Natural killer cell (primary cell): ENCODE data around the gene CAST. TPM values are rescaled to one million over a fixed set of nuclear protein-coding genes. Genes with fewer than 3 reads are reported as not detected.

Source experiments
- ATAC-seq, 3 donors: fragments of 150-1000 bp in 2 of 3; fragments of 200-7000 bp in 1 of 3; cut with Tn5 transposase; 1 replicate in 1 of 3; 2 replicates in 2 of 3; pipeline ENCODE4 v1.10.0; 2021; ENCODE audit warnings: mild to moderate bottlenecking in 2 of 3, moderate library complexity in 2 of 3
- DNase-seq, 2 donors: peaks; one replicate each; pipeline versions ENCODE4 v3.0.0 to v3.0.0-alpha.2; 2013 to 2021; ENCODE audit warnings: mixed read lengths in 1 of 2
- H3K27ac ChIP-seq: one replicate; pipeline ENCODE4 v1.5.1; 2013; ENCODE audit warnings: mild to moderate bottlenecking, low read length
- H3K27me3 ChIP-seq: one replicate; pipeline ENCODE4 v1.6.1; 2013; ENCODE audit warnings: low read length; ENCODE audit not compliant: control insufficient read depth, insufficient read depth
- H3K36me3 ChIP-seq: one replicate; pipeline ENCODE4 v1.6.1; 2013; ENCODE audit warnings: low read length; ENCODE audit not compliant: control insufficient read depth, insufficient read depth
- H3K4me1 ChIP-seq: one replicate; pipeline ENCODE4 v1.6.1; 2013; ENCODE audit warnings: low read length; ENCODE audit not compliant: control insufficient read depth, insufficient read depth
- H3K4me3 ChIP-seq: one replicate; pipeline ENCODE4 v1.5.1; 2013; ENCODE audit warnings: low read length
- H3K9me3 ChIP-seq: one replicate; pipeline ENCODE4 v1.6.1; 2013; ENCODE audit warnings: low read length; ENCODE audit not compliant: control insufficient read depth, insufficient read depth
- H3K27ac Mint-ChIP-seq, 2 donors: one replicate each; pipeline ENCODE4 v1.8.0; 2022; ENCODE audit warnings: mild to moderate bottlenecking in 2 of 2, mixed read lengths in 2 of 2, moderate library complexity in 1 of 2
- H3K27me3 Mint-ChIP-seq, 2 donors: one replicate each; pipeline ENCODE4 v1.8.0; 2022; ENCODE audit warnings: low read depth in 2 of 2, mixed read lengths in 2 of 2
- H3K36me3 Mint-ChIP-seq: one replicate; pipeline ENCODE4 v1.8.0; 2022; ENCODE audit warnings: mixed read lengths
- H3K4me1 Mint-ChIP-seq, 2 donors: one replicate each; pipeline ENCODE4 v1.8.0; 2022; ENCODE audit warnings: mixed read lengths in 2 of 2
- H3K4me3 Mint-ChIP-seq: one replicate; pipeline ENCODE4 v1.8.0; 2022; ENCODE audit warnings: mild to moderate bottlenecking, moderate library complexity, mixed read lengths
- H3K9me3 Mint-ChIP-seq, 2 donors: one replicate each; pipeline ENCODE4 v1.8.0; 2022; ENCODE audit warnings: mixed read lengths in 2 of 2
- WGBS: methylation state at CpG from one replicate; pipeline ENCODE4 v1.1.7; 2013; ENCODE audit warnings: missing lambda C conversion rate; ENCODE audit not compliant: insufficient coverage; 5-methylcytosine and 5-hydroxymethylcytosine counted together
- intact Hi-C: fragments of 100-400 bp; cut with micrococcal nuclease; formaldehyde crosslinking; loops from one replicate; pipeline ENCODE4 v1.14.2; 2022
- total RNA-seq, 4 donors: library from RNA; stranded (reverse); fragments of 120-200 nt in 1 of 4; gene quantifications; one replicate each; pipeline versions ENCODE4 v1.2.3 to v1.2.4, GENCODE V29; 2013 to 2022
- TF ChIP-seq, protein P1 (sequence below): fragments of 200-600 bp; IDR thresholded peaks from one replicate; pipeline ENCODE4 v1.8.0; 2022; ENCODE audit warnings: antibody characterized with exemption

The CAST gene
- total RNA-seq, 3 donors from 2014 or later (not counting 1 experiment from before 2014, with no cell fraction given) = 364 to 414 (median 376) TPM

- H3K36me3 Mint-ChIP-seq = peaks cover 36% of the 10 kb centered on the region
- Histone ChIP-seq H3K27ac (no peak overlapping the region), H3K36me3 (peaks cover 96% of the 10 kb centered on the region), H3K27me3 (no peaks in the 10 kb centered on the region), H3K4me3 (no peak overlapping the region), H3K9me3 (no peaks in the 10 kb centered on the region), H3K4me1 (no peaks in the 10 kb centered on the region)
- H3K27ac Mint-ChIP-seq = peak overlapping the region in 1 of 2 donors; percentile 36
- ATAC-seq (no peak), DNase-seq (no peak)
- H3K27me3 Mint-ChIP-seq = no peaks in the 10 kb centered on the region
- peaks cover 3 to 6% of the 10 kb centered on the region in 2 donors for H3K4me1 Mint-ChIP-seq
- TF ChIP-seq, protein P1, sequence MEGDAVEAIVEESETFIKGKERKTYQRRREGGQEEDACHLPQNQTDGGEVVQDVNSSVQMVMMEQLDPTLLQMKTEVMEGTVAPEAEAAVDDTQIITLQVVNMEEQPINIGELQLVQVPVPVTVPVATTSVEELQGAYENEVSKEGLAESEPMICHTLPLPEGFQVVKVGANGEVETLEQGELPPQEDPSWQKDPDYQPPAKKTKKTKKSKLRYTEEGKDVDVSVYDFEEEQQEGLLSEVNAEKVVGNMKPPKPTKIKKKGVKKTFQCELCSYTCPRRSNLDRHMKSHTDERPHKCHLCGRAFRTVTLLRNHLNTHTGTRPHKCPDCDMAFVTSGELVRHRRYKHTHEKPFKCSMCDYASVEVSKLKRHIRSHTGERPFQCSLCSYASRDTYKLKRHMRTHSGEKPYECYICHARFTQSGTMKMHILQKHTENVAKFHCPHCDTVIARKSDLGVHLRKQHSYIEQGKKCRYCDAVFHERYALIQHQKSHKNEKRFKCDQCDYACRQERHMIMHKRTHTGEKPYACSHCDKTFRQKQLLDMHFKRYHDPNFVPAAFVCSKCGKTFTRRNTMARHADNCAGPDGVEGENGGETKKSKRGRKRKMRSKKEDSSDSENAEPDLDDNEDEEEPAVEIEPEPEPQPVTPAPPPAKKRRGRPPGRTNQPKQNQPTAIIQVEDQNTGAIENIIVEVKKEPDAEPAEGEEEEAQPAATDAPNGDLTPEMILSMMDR = no peak
- intact Hi-C loops = no loop called here
- 100% methylated on average over 3 of the region's 3 CpGs for WGBS
- no peak overlapping the region for H3K4me3 Mint-ChIP-seq
- no peaks in the 10 kb centered on the region for H3K9me3 Mint-ChIP-seq
Measured at GRCh38 chr5:96747720-96748119, 85.5 kb downstream of the CAST start.

DNA sequence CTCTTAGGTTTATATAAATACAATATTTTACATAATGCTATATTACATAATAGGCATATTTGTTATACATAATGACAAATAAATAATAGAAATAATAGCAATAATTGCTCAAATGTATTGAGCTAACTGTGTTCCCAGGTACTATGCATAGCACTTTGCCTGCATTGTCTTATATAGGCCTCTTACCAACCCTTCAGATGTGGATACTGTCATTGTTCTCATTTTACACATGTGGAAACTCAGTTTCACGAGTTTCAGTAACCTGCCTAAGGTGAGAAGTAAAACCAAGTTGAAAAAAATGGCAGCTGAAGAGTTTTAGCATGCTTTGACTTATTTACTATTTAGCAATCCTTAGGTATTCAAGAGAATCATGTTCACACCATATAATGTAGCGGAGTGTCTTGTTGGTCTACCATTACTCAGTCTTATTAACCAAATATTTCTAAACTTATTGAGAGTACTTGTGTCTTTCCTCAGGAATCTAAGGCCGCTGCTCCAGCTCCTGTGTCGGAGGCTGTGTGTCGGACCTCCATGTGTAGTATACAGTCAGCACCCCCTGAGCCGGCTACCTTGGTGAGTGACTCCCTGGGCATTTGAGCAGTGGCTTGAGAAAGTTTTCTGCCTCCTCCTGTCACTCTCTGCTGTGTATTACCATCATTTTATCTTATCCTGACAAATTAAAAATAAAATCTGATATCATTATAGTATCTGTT lies 88.1 kb downstream of the CAST start:
- Histone ChIP-seq H3K27ac (no peak overlapping the region), H3K4me1 (no peaks in the 10 kb centered on the region), H3K4me3 (no peak overlapping the region), H3K27me3 (no peaks in the 10 kb centered on the region), H3K36me3 (peaks cover 96% of the 10 kb centered on the region), H3K9me3 (no peaks in the 10 kb centered on the region)
- H3K9me3 Mint-ChIP-seq = no peaks in the 10 kb centered on the region
- DNase-seq (no peak), ATAC-seq (no peak)
- no peaks in the 10 kb centered on the region for H3K27me3 Mint-ChIP-seq
- TF ChIP-seq, protein P1 = no peak
- no peak overlapping the region for H3K4me3 Mint-ChIP-seq
- peaks cover 0 to 9% of the 10 kb centered on the region in 2 donors for H3K4me1 Mint-ChIP-seq
- intact Hi-C loops = loop anchor here (10.0 kb wide), 1 partner anchor 265 kb away; no protein-coding TSS in a partner anchor
- H3K36me3 Mint-ChIP-seq = peaks cover 33% of the 10 kb centered on the region
- peak overlapping the region; percentile 4 to 78 for H3K27ac Mint-ChIP-seq
- 90% methylated on average over 6 of the region's 6 CpGs for WGBS

GRCh38 chr5:96751203-96752169 lies 89.3 kb downstream of the CAST start:
- no peak for ATAC-seq
- Mint-ChIP-seq H3K4me3 (no peak overlapping the region), H3K27me3 (no peaks in the 10 kb centered on the region), H3K36me3 (peaks cover 33% of the 10 kb centered on the region), H3K9me3 (no peaks in the 10 kb centered on the region), H3K27ac (peak overlapping the region; percentile 4 to 78), H3K4me1 (peaks cover 0 to 9% of the 10 kb centered on the region in 2 donors)
- intact Hi-C loops = loop anchor here (1.0 to 10.0 kb wide), 2 partner anchors 263 to 411 kb away; no protein-coding TSS in a partner anchor
- H3K27ac ChIP-seq = no peak overlapping the region
- WGBS = 87% methylated on average over 6 of the region's 6 CpGs
- no peaks in the 10 kb centered on the region for H3K4me1 ChIP-seq
- no peak overlapping the region for H3K4me3 ChIP-seq
- TF ChIP-seq, protein P1 = no peak
- DNase-seq = no peak
- no peaks in the 10 kb centered on the region for H3K27me3 ChIP-seq
- H3K9me3 ChIP-seq = no peaks in the 10 kb centered on the region
- peaks cover 96% of the 10 kb centered on the region for H3K36me3 ChIP-seq
